Activated effector memory CD4-positive, alpha-beta T cell treated with anti-CD3 and anti-CD28 coated beads, Interleukin-2, amount 50 U/mL, for 16 hours (primary cell): ENCODE results near the gene IMMT.
"Not testable (repeated sequence)": the region's sequence is repeated elsewhere in the genome, so short reads cannot be mapped to it uniquely, and the experiment has no call there.

Experiments
- DNase-seq: peaks from one replicate; pipeline ENCODE4 v3.0.0-alpha.2; 2020

IMMT gene

GRCh38 chr2:86195055-86195807 lies at the start of gene IMMT:
Gene IMMT (minus strand): TSS chr2:86195462. CDS start chr2:86195382, 80 bp downstream.
- DNase-seq = peak; percentile 98

DNA sequence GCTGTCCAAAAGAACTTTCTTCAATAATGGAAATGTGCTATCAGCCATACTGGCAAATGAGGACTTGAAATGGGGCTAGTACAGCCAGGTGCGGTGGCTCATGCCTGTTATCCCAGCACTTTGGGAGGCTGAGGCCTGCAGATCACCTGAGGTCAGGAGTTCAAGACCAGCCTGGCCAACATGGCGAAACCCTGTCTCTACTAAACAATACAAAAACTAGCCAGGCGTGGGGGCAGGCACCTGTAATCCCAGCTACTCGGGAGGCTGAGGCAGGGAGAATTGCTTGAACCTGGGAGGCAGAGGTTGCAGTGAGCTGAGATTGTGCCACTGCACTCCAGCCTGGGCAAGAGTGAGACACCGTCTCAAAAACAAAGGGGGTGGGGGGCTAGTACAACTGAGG lies 49.5 kb upstream of the IMMT start:
- not testable (repeated sequence) for DNase-seq

- DNase-seq = no peak
Observed at GRCh38 chr2:86243950-86244733, 48.9 kb upstream of the IMMT start.

DNA sequence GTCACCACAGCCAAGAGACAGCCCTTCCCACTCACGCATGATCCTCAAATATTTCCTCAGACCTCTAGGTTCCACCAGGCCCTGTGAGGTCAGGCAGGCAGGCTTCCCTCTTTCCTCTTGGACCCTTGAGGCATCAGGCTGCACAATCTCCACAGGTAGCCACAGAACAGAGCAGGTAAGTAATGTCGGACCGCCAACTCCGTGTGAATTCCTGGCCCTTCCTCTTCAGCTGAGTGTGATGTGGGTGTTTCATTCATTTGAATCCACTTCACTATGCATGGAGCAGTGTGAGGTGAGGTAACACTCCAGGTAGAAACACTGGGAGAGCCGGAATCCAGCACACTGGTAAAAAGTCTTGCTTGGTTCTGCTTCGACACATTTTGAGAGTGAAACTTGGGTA lies 48.0 kb upstream of the IMMT start:
- no peak for DNase-seq

DNA sequence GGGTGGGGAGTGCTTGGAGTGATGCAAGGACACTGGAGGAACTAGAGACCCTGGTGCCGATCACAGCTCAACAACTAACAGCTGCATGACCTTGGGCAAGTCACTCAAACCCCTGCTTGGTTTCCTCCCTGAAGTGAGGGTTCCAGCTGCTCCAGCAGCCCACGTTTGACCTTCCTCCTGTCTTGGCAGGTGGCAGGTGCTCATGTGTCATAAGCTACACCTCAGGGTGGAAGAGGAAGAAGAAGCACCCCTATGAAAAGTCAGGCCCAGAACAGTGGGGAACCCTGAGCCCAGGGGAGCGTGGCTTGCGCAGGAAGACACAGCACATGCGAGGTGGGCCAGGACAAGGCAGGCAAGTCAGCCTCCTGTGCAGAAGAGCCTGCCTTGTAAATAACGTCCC lies 46.3 kb upstream of the IMMT start:
- DNase-seq = no peak

DNA sequence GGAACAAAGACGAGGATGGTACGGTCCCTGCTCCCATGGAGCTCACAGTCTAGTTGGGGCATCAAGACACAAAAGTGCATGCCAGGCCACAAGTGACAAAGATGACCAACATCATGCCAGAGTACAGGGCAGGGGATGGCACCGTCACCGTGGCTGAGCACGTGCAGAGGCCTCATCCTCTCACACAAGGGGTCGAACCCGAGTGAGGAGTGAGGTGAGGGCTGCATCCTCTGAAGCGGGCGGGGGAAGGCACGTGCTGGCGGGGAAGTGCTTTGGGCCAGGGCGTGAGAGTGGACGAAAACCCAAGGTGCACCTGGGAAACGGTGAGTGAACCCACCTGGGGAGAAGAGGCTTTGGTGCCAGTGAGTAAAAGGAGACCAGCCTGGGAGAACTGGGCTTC lies 45.0 kb upstream of the IMMT start:
- DNase-seq = no peak

DNA sequence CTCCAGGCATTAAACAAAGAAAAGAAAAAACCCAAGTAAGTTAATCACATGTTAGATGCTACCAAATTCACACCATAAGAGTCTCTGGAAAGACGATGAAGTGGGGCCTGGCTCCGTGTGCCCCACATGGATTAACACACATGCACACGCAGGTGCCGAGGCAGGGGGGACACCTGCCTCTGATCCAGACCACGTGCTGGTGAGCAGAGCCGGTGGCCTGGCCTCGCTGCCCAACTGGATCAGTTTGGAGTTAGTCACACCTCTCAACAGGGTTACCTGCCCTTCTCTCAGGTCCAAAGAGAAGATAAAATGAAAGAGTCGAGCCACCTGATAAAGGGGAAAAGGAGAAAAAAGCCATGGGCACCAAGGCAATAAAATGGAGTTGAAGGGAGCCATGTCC lies 44.5 kb upstream of the IMMT start:
- no peak for DNase-seq

- no peak for DNase-seq
Observed at GRCh38 chr2:86239326-86239725, 44.1 kb upstream of the IMMT start.

GRCh38 chr2:86238354-86238753 lies 43.1 kb upstream of the IMMT start:
- peak; percentile 76 for DNase-seq

GRCh38 chr2:86237172-86237571 lies 41.9 kb upstream of the IMMT start:
- DNase-seq = no peak

- DNase-seq = no peak
Observed at GRCh38 chr2:86235196-86235980, 40.1 kb upstream of the IMMT start.

DNA sequence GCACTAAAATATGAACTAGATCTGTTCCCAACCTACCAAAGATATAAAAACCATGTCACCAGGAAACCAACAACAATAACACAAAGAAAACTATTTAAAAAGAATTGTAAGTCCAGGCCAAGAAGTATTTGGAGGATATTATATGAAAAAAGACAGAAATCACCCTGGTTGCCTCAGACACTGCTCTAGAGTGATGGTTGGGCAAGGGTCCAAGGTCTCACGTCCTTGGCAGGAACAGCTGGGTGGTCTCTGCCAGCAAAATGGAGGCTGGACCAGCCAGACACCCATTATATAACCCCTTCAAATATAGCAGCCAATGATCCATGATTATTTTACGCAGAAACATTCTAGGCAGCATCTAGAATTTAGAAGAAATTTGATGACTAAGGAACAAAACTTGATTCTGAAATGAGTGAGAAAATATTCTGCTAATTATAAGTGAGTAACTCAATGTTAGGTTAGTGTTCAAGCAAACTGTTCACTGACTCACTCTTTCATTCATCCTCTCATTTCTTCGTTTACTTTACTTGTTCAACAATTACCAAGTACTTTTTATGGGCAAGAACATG lies 39.4 kb upstream of the IMMT start:
- no peak for DNase-seq

GRCh38 chr2:86233436-86233835 lies 38.2 kb upstream of the IMMT start:
- DNase-seq = no peak

DNA sequence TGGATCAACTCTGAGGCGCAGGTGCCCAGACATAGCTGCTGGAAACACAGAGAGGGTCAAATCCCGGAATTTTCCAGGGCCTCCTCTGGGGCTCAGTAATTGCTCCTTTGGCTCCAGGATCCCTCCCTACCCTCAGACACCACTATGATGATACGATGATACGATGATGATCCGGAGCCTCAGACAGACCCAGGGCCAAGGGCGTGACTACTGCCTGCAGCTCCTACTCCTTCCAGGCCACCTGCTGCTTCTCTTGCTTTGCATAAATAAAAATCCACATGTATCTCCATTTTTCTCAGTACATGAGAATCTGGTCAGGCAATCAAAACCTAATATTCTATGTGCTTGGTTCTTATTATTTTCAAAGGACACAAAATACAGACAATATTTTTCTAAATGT lies 37.6 kb upstream of the IMMT start:
- no peak for DNase-seq

DNA sequence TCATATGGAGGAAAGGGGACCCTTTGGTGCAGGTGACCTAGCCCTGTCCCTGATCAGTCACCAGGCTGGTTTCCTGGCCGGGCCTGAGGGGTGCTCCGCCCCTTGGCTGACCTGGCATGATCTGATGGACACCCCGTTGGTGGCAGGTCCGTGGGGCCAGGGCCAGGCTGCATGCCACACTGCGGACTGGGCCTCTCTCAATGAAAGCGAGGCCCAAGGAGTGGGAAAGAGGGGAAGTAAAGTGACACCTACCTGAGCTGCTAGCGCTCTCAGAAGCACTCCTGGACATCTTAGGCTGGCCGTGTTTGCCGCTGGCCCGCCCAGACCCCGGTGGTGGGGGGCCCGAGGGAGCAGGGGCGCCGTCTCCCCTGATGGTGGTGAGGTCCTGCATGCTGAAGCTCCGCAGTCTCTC lies 37.1 kb upstream of the IMMT start:
- no peak for DNase-seq

- DNase-seq = no peak
Observed at GRCh38 chr2:86231680-86232372, 36.6 kb upstream of the IMMT start.

GRCh38 chr2:86230961-86231360 lies 35.7 kb upstream of the IMMT start:
- DNase-seq = no peak

GRCh38 chr2:86229221-86229620 lies 34.0 kb upstream of the IMMT start:
- no peak for DNase-seq

GRCh38 chr2:86228574-86228973 lies 33.3 kb upstream of the IMMT start:
- DNase-seq = not testable (repeated sequence)

DNA sequence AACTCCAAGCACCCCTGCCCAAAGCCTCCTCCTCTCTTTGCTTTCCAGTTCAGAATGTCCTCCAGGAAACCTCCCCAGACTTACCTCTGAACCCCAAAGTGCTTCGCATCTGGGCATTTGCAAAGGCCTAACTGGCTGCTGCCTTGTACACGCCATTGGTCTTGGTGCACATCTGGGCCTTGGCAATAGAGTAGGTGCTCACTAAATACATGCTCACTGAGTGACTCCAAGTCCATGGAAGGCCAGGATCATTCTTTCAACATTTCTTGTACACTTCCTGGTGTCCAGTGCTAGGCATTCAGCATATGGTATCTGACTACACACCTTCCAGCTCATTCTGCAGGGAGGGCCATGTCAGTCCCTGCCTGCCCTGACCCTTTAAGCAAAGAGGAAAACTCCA lies 32.4 kb upstream of the IMMT start:
- no peak for DNase-seq

- DNase-seq = no peak
Observed at GRCh38 chr2:86226636-86227520, 31.6 kb upstream of the IMMT start.

DNA sequence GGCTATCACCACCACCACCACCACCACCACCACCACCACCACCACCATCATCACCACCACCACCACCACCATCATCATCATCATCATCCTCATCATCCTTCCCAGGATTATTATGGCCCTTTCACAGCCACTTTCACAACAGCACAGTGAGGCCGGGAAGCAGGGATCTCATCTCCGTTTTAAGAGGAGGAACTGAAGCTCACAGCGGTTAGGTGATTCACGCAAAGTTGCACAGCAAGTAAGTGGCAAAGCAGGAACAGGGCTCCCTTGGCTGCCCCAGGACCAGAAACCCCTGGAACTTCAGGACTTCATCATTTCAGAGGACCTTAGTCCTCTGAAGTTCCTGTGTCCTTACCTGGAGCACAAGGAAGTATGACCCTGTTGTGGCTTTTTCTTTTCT lies 30.8 kb upstream of the IMMT start:
- no peak for DNase-seq
